Iris pigment epithelial cell (primary cell): ENCODE measurements around the gene SLC2A8.

Experiments used
- DNase-seq: peaks from one replicate; pipeline ENCODE4 v3.0.0-alpha.2; 2011; ENCODE audit warnings: low read depth

The SLC2A8 gene

GRCh38 chr9:127437497-127438264 lies 40.7 kb downstream of the SLC2A8 start:
- DNase-seq = no peak

GRCh38 chr9:127438394-127438793 lies 41.4 kb downstream of the SLC2A8 start:
- DNase-seq = no peak

GRCh38 chr9:127444283-127444920 lies 47.4 kb downstream of the SLC2A8 start:
- no peak for DNase-seq

- no peak for DNase-seq
These were observed 48.2 kb downstream of the SLC2A8 start for GRCh38 chr9:127444921-127445850.

GRCh38 chr9:127445851-127446712 lies 49.1 kb downstream of the SLC2A8 start:
- no peak for DNase-seq

- DNase-seq = no peak
These were observed 49.9 kb downstream of the SLC2A8 start for GRCh38 chr9:127446713-127447415.

- no peak for DNase-seq
These were observed 50.6 kb downstream of the SLC2A8 start for GRCh38 chr9:127447416-127448111.

DNA sequence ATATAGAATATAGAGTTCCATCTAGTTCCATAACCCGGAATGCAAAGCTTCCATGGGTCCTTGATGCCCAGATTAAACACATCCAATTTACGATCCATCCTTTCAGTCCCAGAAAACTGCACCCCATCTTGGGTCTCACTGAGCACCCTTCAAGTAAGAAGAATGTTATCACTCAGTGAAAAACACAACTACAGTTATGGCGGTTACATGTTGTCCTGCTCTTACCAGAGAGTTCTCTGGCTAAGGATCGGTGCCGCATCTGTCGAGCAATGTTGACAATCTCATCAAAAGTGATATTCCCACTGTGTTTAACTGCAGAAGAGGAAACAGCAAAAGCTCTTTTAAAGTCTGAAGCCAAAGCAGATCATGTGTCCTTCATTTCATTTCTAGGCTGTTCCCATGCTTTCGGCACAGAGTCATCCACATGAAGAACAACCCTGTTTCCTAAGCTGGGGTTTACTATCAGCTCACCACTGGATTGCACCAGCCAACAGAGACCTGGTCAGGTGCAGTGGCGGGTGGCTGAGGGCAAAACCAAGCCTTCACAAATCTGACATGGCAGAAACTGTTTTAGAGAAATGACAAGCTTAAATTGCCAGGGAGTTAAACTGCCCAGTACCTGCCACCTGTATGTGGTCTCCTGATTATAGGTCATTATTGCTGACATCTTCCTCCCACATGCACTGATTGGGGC lies 51.3 kb downstream of the SLC2A8 start:
- peak; percentile 46 for DNase-seq

DNA sequence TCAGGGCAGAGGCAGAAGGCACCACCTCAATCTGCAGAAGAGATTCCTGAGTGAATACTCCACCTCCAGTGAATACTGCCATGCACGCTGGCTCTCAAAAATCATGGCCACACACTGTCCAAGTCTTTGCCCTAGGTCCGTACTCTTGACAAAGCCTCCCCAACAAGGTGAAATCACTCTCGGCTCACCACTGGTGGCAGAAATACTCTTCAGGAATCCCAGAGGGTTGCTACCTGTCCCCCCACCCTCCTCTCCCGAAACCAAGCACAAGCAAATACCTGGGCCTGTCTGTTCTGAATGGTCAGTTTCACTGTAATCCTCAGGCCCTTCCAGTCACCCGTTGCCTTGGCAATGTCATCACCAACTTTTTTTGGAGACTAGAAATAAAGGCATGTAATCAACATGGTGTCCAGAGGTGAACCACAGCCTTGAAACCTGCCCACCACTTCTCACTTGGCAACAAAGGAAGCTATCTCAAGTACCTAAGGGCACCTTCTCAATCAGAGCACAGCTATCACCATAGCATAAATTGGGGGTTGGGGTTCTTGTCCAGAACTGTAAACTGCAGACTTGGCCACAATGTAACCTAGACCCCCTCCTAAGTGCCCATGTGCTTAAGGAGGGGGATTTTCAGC lies 52.5 kb downstream of the SLC2A8 start:
- DNase-seq = no peak

GRCh38 chr9:127450243-127450760 lies 53.3 kb downstream of the SLC2A8 start:
- no peak for DNase-seq

- peak; percentile 89 for DNase-seq
These were observed 54.0 kb downstream of the SLC2A8 start, which contains the start of the genes LRSAM1 and RPL12 for GRCh38 chr9:127450830-127451607. Gene LRSAM1 (plus strand): TSS chr9:127451510. CDS start chr9:127454528, 3,018 bp downstream. Gene RPL12 (minus strand): TSS chr9:127451406. CDS start chr9:127451317, 89 bp downstream.

GRCh38 chr9:127451608-127451857 lies 54.6 kb downstream of the SLC2A8 start:
- no peak for DNase-seq

- DNase-seq = peak; percentile 53
These were observed 55.1 kb downstream of the SLC2A8 start for GRCh38 chr9:127451858-127452656.

GRCh38 chr9:127452691-127453090 lies 55.7 kb downstream of the SLC2A8 start:
- DNase-seq = no peak

- no peak for DNase-seq
These were observed 58.5 kb downstream of the SLC2A8 start for GRCh38 chr9:127455324-127455992.

GRCh38 chr9:127457191-127457878 lies 60.4 kb downstream of the SLC2A8 start:
- no peak for DNase-seq
